Kidney epithelial cell (primary cell): ENCODE results near the gene PTPRD. TPM values are rescaled to one million over a fixed set of nuclear protein-coding genes. Genes with fewer than 3 reads are reported as not detected.

Experiments
- DNase-seq: peaks from one replicate; pipeline ENCODE4 v3.0.0-alpha.2; 2010; ENCODE audit warnings: low read depth
- H3K27me3 ChIP-seq: 2 replicates; pipeline ENCODE4 v1.6.0; 2011; ENCODE audit warnings: low read length; ENCODE audit not compliant: control insufficient read depth, insufficient read depth
- H3K36me3 ChIP-seq: 2 replicates; pipeline ENCODE4 v1.5.1; 2011; ENCODE audit warnings: low read length; ENCODE audit not compliant: control insufficient read depth, insufficient read depth
- H3K4me3 ChIP-seq: 2 replicates; pipeline ENCODE4 v1.5.1; 2011; ENCODE audit warnings: low read depth, mild to moderate bottlenecking, control low read depth, low read length
- CTCF ChIP-seq: IDR thresholded peaks from 2 replicates; pipeline ENCODE4 v1.5.1; 2011; ENCODE audit warnings: mild to moderate bottlenecking, moderate library complexity, low read length, control low read depth, inconsistent platforms; ENCODE audit not compliant: insufficient read depth, poor library complexity, severe bottlenecking
- total RNA-seq: library from RNA; depleted of rRNA; stranded (reverse); fragments of >200 nt; gene quantifications from 2 replicates; pipeline ENCODE4 v1.2.3, GENCODE V29; 2015

The PTPRD gene
- total RNA-seq, 1 donor from 2014 or later, result 18.8 TPM

DNA sequence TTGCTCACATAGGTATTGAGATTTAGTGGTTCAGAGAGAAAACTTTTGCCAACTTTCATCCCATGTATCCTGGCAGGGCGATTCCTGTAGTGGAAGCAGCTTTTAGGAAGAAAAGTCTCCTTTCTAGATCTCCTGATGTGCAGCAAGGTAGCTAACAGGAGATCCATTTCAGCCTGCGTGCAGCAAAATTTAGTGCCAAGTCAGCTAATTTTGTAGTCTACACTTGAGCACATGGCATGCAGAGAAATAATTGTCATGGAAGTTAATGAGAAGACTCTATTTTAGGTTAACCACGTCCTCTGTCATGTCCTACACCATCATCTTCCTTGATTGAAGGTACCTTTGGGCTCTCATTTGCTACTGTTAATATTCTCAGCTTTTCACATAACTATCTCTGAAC lies 165.8 kb downstream of the PTPRD start:
- DNase-seq, result no peak

DNA sequence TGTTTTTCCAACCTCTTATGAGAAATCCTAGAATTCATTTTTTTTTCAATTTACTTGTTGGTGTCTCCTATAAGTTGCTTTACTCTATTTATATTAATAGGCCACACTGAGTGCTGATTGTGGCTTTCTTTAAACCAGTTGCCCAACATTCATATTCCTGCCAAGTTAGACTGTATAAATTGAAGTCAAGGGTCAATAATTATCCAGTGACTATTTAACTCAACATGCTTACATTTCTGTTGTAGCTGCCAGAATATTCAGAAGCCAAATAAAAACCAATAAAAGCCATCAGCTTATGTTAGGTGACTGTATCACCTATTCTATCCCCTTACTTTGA lies 169.0 kb downstream of the PTPRD start:
- H3K4me3 ChIP-seq, result no peak overlapping the region
- H3K27me3 ChIP-seq, result no peaks in the 10 kb centered on the region
- no peak for DNase-seq
- no peaks in the 10 kb centered on the region for H3K36me3 ChIP-seq
- TF ChIP-seq CTCF, result no peak

More for the DNA sequence above, 165.8 kb downstream of the PTPRD start:
- H3K4me3 ChIP-seq, result no peak overlapping the region
- no peaks in the 10 kb centered on the region for H3K36me3 ChIP-seq
- H3K27me3 ChIP-seq, result no peaks in the 10 kb centered on the region
- no peak for TF ChIP-seq CTCF

- H3K27me3 ChIP-seq, result no peaks in the 10 kb centered on the region
- no peaks in the 10 kb centered on the region for H3K36me3 ChIP-seq
- no peak for TF ChIP-seq CTCF
- H3K4me3 ChIP-seq, result no peak overlapping the region
- DNase-seq, result no peak
Observed at GRCh38 chr9:10443181-10443867, 169.5 kb downstream of the PTPRD start.

DNA sequence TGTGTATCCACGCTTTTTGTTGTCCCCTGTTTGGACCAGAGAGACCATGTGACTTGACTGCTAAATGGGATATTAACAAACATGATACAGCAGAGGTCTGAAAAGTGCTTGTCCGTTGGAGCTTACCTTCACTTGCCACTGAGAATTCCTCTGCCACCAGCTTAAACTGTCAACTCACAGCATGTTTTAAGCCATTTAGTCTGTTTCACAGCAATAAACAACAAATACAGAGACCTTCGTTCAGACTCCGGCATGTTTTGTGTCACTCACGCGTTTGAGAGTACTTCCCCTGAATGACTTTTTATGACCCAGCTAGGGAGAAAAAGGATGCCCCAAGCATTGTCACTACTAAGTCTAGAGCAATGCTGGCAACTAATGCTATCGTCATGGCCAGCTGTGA lies 173.8 kb downstream of the PTPRD start:
- no peak for DNase-seq
- no peak overlapping the region for H3K4me3 ChIP-seq
- no peaks in the 10 kb centered on the region for H3K27me3 ChIP-seq
- H3K36me3 ChIP-seq, result no peaks in the 10 kb centered on the region
- TF ChIP-seq CTCF, result no peak

DNA sequence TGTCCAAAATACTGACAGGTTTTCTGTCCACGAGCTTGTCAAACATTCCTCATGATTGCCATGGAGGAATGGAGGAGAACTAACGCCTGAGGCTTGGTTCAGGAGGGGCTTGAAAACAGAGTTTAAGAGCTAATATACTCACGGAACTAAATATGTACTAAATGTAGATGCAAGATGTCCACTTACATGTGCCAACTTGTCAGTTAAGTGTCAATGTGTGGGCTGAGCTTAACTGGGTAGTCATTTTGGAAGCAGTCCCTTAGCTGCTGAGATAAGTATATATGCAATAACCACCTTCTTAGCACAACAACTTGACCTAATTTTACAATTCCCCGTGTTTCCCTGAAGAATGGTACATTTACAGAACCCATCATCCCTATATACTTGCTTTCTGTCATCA lies 176.0 kb downstream of the PTPRD start:
- no peak for DNase-seq
- Histone ChIP-seq H3K27me3 (no peaks in the 10 kb centered on the region), H3K4me3 (no peak overlapping the region), H3K36me3 (no peaks in the 10 kb centered on the region)
- no peak for TF ChIP-seq CTCF

DNA sequence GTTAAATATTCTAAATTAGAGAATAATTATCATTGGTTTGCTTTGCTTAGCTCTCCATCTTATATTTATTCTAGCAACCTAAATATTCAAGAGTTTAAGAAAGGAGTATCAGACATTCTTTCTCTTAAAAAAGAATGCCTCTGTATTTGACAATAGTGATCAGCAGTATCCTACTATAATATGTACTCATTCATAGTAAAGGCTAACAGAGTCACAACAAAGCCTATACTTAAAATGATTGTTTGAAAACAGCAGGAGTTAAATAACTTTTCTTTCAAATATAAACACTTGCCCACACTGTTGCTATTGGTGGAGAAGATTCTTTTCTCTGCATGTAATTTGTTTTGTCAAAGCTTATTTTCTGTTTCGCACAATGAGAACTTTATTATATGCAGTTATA lies 178.4 kb downstream of the PTPRD start:
- no peaks in the 10 kb centered on the region for H3K36me3 ChIP-seq
- no peak for TF ChIP-seq CTCF
- DNase-seq, result no peak
- H3K27me3 ChIP-seq, result no peaks in the 10 kb centered on the region
- H3K4me3 ChIP-seq, result no peak overlapping the region
